Type B pancreatic cell (in vitro differentiated cells): ENCODE results near the gene MYO5A. TPM values are rescaled to one million over a fixed set of nuclear protein-coding genes. Genes with fewer than 3 reads are reported as not detected.

Source experiments
- DNase-seq: peaks from one replicate; pipeline ENCODE4 v3.0.0; 2021; ENCODE audit warnings: mixed read lengths; ENCODE audit not compliant: unreplicated experiment; ENCODE audit errors: extremely low spot score
- H3K27ac Mint-ChIP-seq: 2 replicates; pipeline ENCODE4 v1.8.0; 2021; ENCODE audit warnings: mild to moderate bottlenecking, mixed read lengths
- H3K27me3 Mint-ChIP-seq: 2 replicates; pipeline ENCODE4 v1.8.0; 2021; ENCODE audit warnings: mixed read lengths
- H3K36me3 Mint-ChIP-seq: 2 replicates; pipeline ENCODE4 v1.8.0; 2021; ENCODE audit warnings: mixed read lengths
- H3K4me1 Mint-ChIP-seq: one replicate; pipeline ENCODE4 v1.8.0; 2021; ENCODE audit warnings: mixed read lengths; ENCODE audit not compliant: unreplicated experiment
- H3K4me3 Mint-ChIP-seq: 2 replicates; pipeline ENCODE4 v1.8.0; 2021; ENCODE audit warnings: mild to moderate bottlenecking, mixed read lengths
- H3K9me3 Mint-ChIP-seq: 2 replicates; pipeline ENCODE4 v1.8.0; 2021; ENCODE audit warnings: mixed read lengths
- CTCF ChIP-seq: fragments of 200-600 bp; sonication (generic); conservative IDR thresholded peaks from 2 replicates; pipeline ENCODE4 v1.5.0; 2021; ENCODE audit warnings: antibody characterized with exemption, mild to moderate bottlenecking
- total RNA-seq: library from RNA; stranded (reverse); gene quantifications from 2 replicates; pipeline ENCODE4 v1.2.1, GENCODE V29; 2021; ENCODE audit warnings: low replicate concordance

Gene MYO5A
- total RNA-seq, 1 donor from 2014 or later = 20.9 TPM

- no peak for TF ChIP-seq CTCF
- H3K4me3 Mint-ChIP-seq = peak overlapping the region; percentile 87
- peaks cover 6% of the 10 kb centered on the region for H3K4me1 Mint-ChIP-seq
- no peaks in the 10 kb centered on the region for H3K9me3 Mint-ChIP-seq
- H3K27ac Mint-ChIP-seq = peak overlapping the region; percentile 83
- H3K27me3 Mint-ChIP-seq = peaks cover 62% of the 10 kb centered on the region
- no peaks in the 10 kb centered on the region for H3K36me3 Mint-ChIP-seq
- DNase-seq = no peak
These were observed 1.3 kb upstream of the MYO5A start for GRCh38 chr15:52529940-52530339.

- TF ChIP-seq CTCF = no peak
- Mint-ChIP-seq H3K36me3 (no peaks in the 10 kb centered on the region), H3K9me3 (no peaks in the 10 kb centered on the region), H3K27me3 (peaks cover 59% of the 10 kb centered on the region), H3K4me1 (peaks cover 6% of the 10 kb centered on the region), H3K4me3 (peak overlapping the region; percentile 87), H3K27ac (peak overlapping the region; percentile 83)
- DNase-seq = no peak
These were observed 753 bp upstream of the MYO5A start for GRCh38 chr15:52529341-52529924.

- TF ChIP-seq CTCF = no peak
- no peaks in the 10 kb centered on the region for H3K9me3 Mint-ChIP-seq
- H3K4me1 Mint-ChIP-seq = peaks cover 6% of the 10 kb centered on the region
- peak overlapping the region; percentile 96 for H3K4me3 Mint-ChIP-seq
- H3K27me3 Mint-ChIP-seq = peaks cover 51% of the 10 kb centered on the region
- H3K36me3 Mint-ChIP-seq = no peaks in the 10 kb centered on the region
- peak overlapping the region; percentile 86 for H3K27ac Mint-ChIP-seq
- no peak for DNase-seq
These were observed 643 bp downstream of the MYO5A start for GRCh38 chr15:52527911-52528563.

- Mint-ChIP-seq H3K9me3 (no peaks in the 10 kb centered on the region), H3K36me3 (no peaks in the 10 kb centered on the region), H3K4me1 (peaks cover 6% of the 10 kb centered on the region), H3K4me3 (peak overlapping the region; percentile 96), H3K27ac (peak overlapping the region; percentile 86), H3K27me3 (peaks cover 47% of the 10 kb centered on the region)
- no peak for TF ChIP-seq CTCF
- no peak for DNase-seq
These were observed 1.3 kb downstream of the MYO5A start for GRCh38 chr15:52527196-52527910.

GRCh38 chr15:52524223-52525136 lies 4.2 kb downstream of the MYO5A start:
- DNase-seq = no peak
- Mint-ChIP-seq H3K9me3 (no peaks in the 10 kb centered on the region), H3K36me3 (no peaks in the 10 kb centered on the region), H3K4me3 (no peak overlapping the region), H3K27me3 (peaks cover 18% of the 10 kb centered on the region), H3K4me1 (no peaks in the 10 kb centered on the region), H3K27ac (no peak overlapping the region)
- TF ChIP-seq CTCF = no peak
